Brain microvascular endothelial cell (primary cell): ENCODE data around the gene PGM2.
"Not testable (repeated sequence)": the region's sequence is repeated elsewhere in the genome, so short reads cannot be mapped to it uniquely, and the experiment has no call there.

Source experiments
- DNase-seq: peaks from one replicate; pipeline ENCODE4 v3.0.0-alpha.2; 2020
- H3K27ac ChIP-seq: fragments of 250-450 bp; sonication (Bioruptor Pico); 2 replicates; pipeline ENCODE4 v1.5.1; 2020; ENCODE audit warnings: mild to moderate bottlenecking, moderate library complexity
- H3K27me3 ChIP-seq: fragments of 250-450 bp; sonication (Bioruptor Pico); replicated peaks from 2 replicates; pipeline ENCODE4 v1.5.1; 2020; ENCODE audit warnings: mild to moderate bottlenecking
- H3K36me3 ChIP-seq: fragments of 250-450 bp; sonication (Bioruptor Pico); replicated peaks from 2 replicates; pipeline ENCODE4 v1.5.1; 2020; ENCODE audit warnings: mild to moderate bottlenecking
- H3K4me3 ChIP-seq: 2 replicates; pipeline ENCODE4 v1.5.1; 2011; ENCODE audit warnings: low read depth, mild to moderate bottlenecking, control low read depth, low read length, moderate library complexity
- CTCF ChIP-seq: IDR thresholded peaks from 2 replicates; pipeline ENCODE4 v1.5.1; 2011; ENCODE audit warnings: low read depth, mild to moderate bottlenecking, moderate library complexity, low read length, control low read depth, inconsistent platforms; ENCODE audit errors: missing control alignments
- in situ Hi-C: cut with HindIII; loops from 2 replicates; pipeline ENCODE4 v1.10.0; 2017; ENCODE audit warnings: low sequenced_read_pairs, low pct_ligation_motif_present

Gene PGM2

GRCh38 chr4:37826295-37827029, at the start of gene PGM2:
TSS of gene PGM2 (plus strand) at chr4:37826686. CDS start at chr4:37826733, 47 bp downstream.
- in situ Hi-C loops: no loop called here

GRCh38 chr4:37779896-37780295, 46.6 kb upstream of the PGM2 start:
- no peak overlapping the region for H3K4me3 ChIP-seq
- no peak for TF ChIP-seq CTCF
- in situ Hi-C loops: no loop called here
- no peak for DNase-seq
- no peaks in the 10 kb centered on the region for H3K36me3 ChIP-seq
- H3K27me3 ChIP-seq: no peaks in the 10 kb centered on the region
- H3K27ac ChIP-seq: no peak overlapping the region

More at GRCh38 chr4:37826295-37827029, at the start of gene PGM2:
- peak within 1 kb of the TSS; percentile 77 for H3K27ac ChIP-seq
- peak; percentile 79 for DNase-seq
- no peaks in the 10 kb centered on the region for H3K27me3 ChIP-seq
- peaks cover 12% of the 10 kb centered on the region for H3K36me3 ChIP-seq
- peak within 1 kb of the TSS; percentile 92 for H3K4me3 ChIP-seq
- TF ChIP-seq CTCF: peak; percentile 15

- in situ Hi-C loops: no loop called here
- peak; percentile 15 for DNase-seq
- Histone ChIP-seq H3K27ac (no peak overlapping the region), H3K27me3 (no peaks in the 10 kb centered on the region), H3K36me3 (no peaks in the 10 kb centered on the region), H3K4me3 (no peak overlapping the region)
- peak; percentile 50 for TF ChIP-seq CTCF
These were observed 45.9 kb upstream of the PGM2 start for GRCh38 chr4:37780444-37781130.

GRCh38 chr4:37781131-37781455, 45.4 kb upstream of the PGM2 start:
- Histone ChIP-seq H3K36me3 (no peaks in the 10 kb centered on the region), H3K27me3 (no peaks in the 10 kb centered on the region), H3K4me3 (no peak overlapping the region), H3K27ac (no peak overlapping the region)
- no peak for TF ChIP-seq CTCF
- no peak for DNase-seq
- in situ Hi-C loops: no loop called here

- DNase-seq, H3K36me3 ChIP-seq, H3K4me3 ChIP-seq, H3K27me3 ChIP-seq, H3K27ac ChIP-seq, in situ Hi-C loops: not testable (repeated sequence)
These were observed 40.2 kb upstream of the PGM2 start for GRCh38 chr4:37786267-37786666.

GRCh38 chr4:37787883-37788460, 38.5 kb upstream of the PGM2 start:
- H3K27ac ChIP-seq, DNase-seq, H3K4me3 ChIP-seq, in situ Hi-C loops, H3K36me3 ChIP-seq, H3K27me3 ChIP-seq: not testable (repeated sequence)
